ENCODE data around the gene TTL. TPM values are rescaled to one million over a fixed set of nuclear protein-coding genes. Genes with fewer than 3 reads are reported as not detected.

The TTL gene
- total and polyA plus RNA-seq, 4 donors, result 3.6 to 9.5 (median 7.1) TPM

GRCh38 chr2:112584134-112584890, 102.4 kb downstream of the TTL start, which contains the start of gene CHCHD5 (continued):
- TF ChIP-seq CTCF (IDR thresholded peaks at IDR 0.05; ENCODE audit: low read depth, low read length, missing input control), result peak; percentile 18
- peak; percentile 95 to 97 for TF ChIP-seq EGR1 (IDR thresholded peaks at IDR 0.05; ENCODE audit: low read depth in 2 of 2)
- TF ChIP-seq YY1 (IDR thresholded peaks at IDR 0.05), result peak; percentile 99
- TF ChIP-seq JUND (IDR thresholded peaks at IDR 0.05), result peak; percentile 29 to 55
- peak; percentile 74 for TF ChIP-seq HNF4G (IDR thresholded peaks at IDR 0.05)
- peak; percentile 46 for TF ChIP-seq TAF1 (conservative IDR thresholded peaks at IDR 0.05)
- no peak for TF ChIP-seq FOXA2 (IDR thresholded peaks at IDR 0.05)
- TF ChIP-seq SP1 (IDR thresholded peaks at IDR 0.05), result peak; percentile 85
- peak; percentile 87 for TF ChIP-seq ZBTB33 (IDR thresholded peaks at IDR 0.05)

GRCh38 chr2:112584891-112585250, 102.9 kb downstream of the TTL start:
- peaks cover 5 to 31% (median 18%) of the 10 kb centered on the region in 4 donors for H3K4me1 ChIP-seq (ENCODE audit: control insufficient read depth in 4 of 4, insufficient read depth in 4 of 4, low read length in 3 of 4)
- H3K9ac ChIP-seq (ENCODE audit: low read depth in 1 of 2, low read length in 2 of 2), result peak overlapping the region; percentile 87 to 89
- peak overlapping the region; percentile 94 to 95 for H3K27ac ChIP-seq (ENCODE audit: low read depth in 1 of 2, low read length in 2 of 2)
- no peak for DNase-seq (ENCODE audit: low spot score)
- H3K9me3 ChIP-seq (ENCODE audit: control insufficient read depth in 4 of 4, low read length in 3 of 4), result no peaks in the 10 kb centered on the region
- peak overlapping the region; percentile 66 to 98 (median 90) for H3K4me3 ChIP-seq (ENCODE audit: low read depth in 1 of 3, low read length in 3 of 3)
- 66% methylated on average over 3 of the region's 3 CpGs for WGBS
- H3K36me3 ChIP-seq (ENCODE audit: control insufficient read depth in 4 of 4, insufficient read depth in 3 of 4, low read depth in 1 of 4, low read length in 3 of 4), result peaks cover 0 to 5% (median 0%) of the 10 kb centered on the region in 4 donors
- no peaks in the 10 kb centered on the region for H3K27me3 ChIP-seq (ENCODE audit: control insufficient read depth in 4 of 4, insufficient read depth in 4 of 4, low read length in 3 of 4)
- TF ChIP-seq GABPA (IDR thresholded peaks at IDR 0.05 in 1 of 2, conservative IDR thresholded peaks at IDR 0.05 in 1 of 2) (no peak), RXRA (IDR thresholded peaks at IDR 0.05) (no peak), HNF4G (IDR thresholded peaks at IDR 0.05) (no peak), CTCF (IDR thresholded peaks at IDR 0.05; ENCODE audit: low read depth, low read length, missing input control) (no peak), EGR1 (IDR thresholded peaks at IDR 0.05; ENCODE audit: low read depth in 2 of 2) (no peak), MAX (IDR thresholded peaks at IDR 0.05) (no peak), FOXA1 (IDR thresholded peaks at IDR 0.05) (no peak), HNF4A (conservative IDR thresholded peaks at IDR 0.05) (peak; percentile 73 to 91), JUND (IDR thresholded peaks at IDR 0.05) (peak in 1 of 2 donors; percentile 21)
